ACHN (cell line): Measurements from ENCODE around the gene TYW5.

Source experiments
- DNase-seq: peaks from one replicate; pipeline ENCODE4 v3.0.0-alpha.2; 2015
- in situ Hi-C: cut with HindIII; loops from 2 replicates; pipeline ENCODE4 v1.10.0; 2017; ENCODE audit warnings: low sequenced_read_pairs, low pct_ligation_motif_present, low pct_unique_long_range_greater_than_20kb

The TYW5 gene, protein sequence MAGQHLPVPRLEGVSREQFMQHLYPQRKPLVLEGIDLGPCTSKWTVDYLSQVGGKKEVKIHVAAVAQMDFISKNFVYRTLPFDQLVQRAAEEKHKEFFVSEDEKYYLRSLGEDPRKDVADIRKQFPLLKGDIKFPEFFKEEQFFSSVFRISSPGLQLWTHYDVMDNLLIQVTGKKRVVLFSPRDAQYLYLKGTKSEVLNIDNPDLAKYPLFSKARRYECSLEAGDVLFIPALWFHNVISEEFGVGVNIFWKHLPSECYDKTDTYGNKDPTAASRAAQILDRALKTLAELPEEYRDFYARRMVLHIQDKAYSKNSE

DNA sequence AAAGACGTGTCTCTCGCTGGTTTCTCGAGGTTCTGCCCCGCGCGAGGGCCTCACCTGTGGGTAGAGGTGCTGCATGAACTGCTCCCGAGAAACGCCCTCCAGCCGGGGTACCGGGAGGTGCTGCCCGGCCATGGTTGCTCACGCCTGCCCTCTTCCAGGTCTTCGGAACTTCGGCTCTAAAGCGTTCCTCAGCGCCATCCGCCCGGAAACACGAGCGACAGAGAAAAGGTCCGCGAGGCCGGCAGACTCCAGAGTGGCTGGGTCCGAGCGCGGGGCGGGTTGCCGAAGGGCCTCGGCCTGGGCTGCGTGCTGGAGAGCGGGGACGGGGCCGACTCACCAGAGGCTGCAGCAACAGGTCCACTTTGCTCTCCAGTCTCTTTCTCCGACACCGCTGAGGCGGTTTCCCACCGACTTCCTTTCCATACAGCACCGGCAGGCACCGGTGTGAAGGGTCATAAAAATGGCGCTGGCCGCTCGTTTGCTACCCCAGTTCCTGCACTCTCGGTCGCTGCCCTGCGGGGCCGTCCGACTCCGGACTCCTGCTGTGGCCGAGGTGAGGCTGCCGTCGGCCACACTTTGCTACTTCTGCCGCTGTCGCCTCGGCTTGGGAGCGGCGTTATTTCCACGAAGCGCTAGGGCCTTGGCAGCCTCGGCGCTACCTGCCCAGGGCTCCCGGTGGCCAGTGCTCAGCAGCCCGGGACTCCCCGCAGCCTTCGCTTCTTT is at the start of gene TYW5, which contains the start of gene MAIP1:
TSS of gene TYW5 (minus strand) at position 153 of the 723 bp plus-strand sequence. CDS start at position 132, 21 bp downstream.
TSS of gene MAIP1 (plus strand) at position 244 of the 723 bp plus-strand sequence. CDS start at position 461, 217 bp downstream.
- in situ Hi-C loops: no loop called here
- peak; percentile 88 for DNase-seq

DNA sequence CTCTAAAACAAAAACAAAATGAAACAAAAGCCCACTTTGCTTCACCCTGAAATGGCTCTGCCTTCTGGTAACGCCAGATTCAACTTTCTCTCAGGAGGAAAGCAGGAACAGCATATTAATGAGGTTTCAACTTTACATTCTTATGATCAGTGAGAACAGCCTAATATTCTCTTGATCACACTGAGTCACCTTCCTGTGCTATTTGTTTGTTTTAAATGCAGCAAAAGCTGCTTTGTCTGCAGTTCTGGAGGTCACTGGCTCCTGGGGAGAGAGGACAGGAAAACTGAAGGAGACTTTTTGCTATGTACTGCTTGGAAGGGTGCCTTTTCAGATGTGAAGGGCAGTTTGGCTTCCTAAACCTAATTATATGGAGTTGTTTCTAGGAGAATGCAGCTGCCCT is 48.2 kb upstream of the TYW5 start:
- no peak for DNase-seq
- in situ Hi-C loops: no loop called here

DNA sequence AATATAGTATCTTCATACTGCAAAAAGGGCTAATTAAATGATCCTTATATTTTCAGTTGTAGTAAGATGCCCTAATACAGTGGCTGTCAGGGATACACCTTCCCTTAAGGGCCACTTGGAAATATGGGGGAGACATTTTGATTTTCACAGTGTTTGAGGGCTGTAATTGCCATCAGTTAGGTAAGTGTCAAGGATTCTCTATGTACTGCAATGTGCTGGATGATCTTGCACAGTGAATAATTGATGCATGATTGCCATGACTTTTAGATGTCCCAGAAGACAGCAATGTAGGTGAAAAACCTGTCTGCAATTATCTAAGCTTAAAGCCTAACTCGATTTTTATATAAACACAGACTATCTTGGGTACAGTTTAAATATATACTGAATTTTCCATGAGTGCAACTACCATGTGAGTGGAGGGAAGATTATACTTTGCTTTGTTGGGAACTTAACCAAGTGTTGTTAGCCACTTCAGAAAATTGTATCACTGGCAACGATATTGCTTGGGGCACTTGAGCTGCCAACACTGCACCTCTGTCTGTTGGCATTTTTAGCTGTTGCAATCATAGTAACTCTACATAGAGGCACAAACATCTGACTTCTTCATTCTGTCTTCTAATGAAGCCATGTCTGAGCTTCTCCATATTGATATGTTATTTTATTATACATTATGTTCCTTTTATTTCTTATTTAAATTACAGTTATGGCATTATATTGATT is 45.3 kb upstream of the TYW5 start:
- no peak for DNase-seq
- in situ Hi-C loops: no loop called here

DNA sequence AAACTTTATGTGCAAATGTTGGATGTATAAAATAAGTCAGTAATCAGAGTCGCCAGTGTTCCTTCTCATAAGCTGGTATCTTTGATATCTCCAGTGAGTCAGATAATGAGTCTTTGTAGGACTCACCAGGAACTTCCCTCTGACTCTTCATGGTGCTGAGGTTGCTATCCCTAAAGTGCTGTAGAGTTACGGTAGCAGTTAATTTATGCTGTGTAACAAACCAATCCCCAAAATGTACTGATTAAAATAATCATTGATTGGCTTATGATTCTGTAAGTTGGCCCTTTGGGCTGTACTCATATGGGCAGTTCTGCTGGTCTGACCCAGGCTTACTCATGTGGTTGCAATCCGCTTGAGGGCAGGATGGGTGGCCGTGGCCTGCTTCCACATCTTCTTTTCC is 43.9 kb upstream of the TYW5 start:
- DNase-seq: no peak
- in situ Hi-C loops: loop anchor here (25.0 kb wide), 1 partner anchor 488 kb away; no protein-coding TSS in a partner anchor

DNA sequence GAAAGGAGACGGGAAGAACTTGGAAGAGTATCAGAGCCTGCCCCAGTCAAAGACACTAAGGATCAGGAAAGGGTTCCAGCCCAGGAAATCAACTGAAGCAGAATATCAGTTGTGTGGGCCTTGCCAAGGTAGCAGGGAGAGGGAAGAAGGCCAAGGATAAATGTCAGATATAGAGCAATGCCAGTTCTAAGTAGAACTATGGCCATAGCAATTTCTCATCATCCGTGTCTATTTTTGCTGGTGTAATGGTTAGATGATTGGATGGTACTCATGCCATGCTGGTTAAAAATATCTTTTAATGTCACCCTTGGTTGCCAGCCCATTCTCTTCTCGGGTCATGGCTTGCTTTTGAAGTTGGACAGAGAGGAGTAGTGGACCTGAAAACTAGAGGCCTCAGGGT is 42.0 kb upstream of the TYW5 start:
- in situ Hi-C loops: loop anchor here (25.0 kb wide), 1 partner anchor 490 kb away; no protein-coding TSS in a partner anchor
- no peak for DNase-seq

DNA sequence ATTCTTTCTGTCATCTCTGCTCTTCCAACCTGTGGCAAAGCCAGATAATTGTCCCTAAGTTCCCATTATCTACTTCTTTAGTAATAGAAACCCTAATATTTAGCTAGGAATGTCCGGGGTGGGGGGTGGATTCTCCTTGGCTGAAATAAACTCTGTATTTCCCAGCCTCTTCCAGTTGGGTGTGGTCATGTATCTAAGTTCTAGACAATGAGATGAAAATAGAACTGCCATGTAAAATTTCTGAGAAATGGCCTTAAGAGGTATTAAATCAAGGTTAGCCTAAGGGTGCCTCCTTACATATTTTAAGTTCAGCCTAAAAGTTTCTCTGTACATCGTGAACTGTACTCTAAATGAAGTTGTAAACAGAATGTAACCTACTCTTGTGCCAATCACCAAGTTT is 39.6 kb upstream of the TYW5 start:
- no peak for DNase-seq
- in situ Hi-C loops: loop anchor here (25.0 kb wide), 1 partner anchor 492 kb away; no protein-coding TSS in a partner anchor

DNA sequence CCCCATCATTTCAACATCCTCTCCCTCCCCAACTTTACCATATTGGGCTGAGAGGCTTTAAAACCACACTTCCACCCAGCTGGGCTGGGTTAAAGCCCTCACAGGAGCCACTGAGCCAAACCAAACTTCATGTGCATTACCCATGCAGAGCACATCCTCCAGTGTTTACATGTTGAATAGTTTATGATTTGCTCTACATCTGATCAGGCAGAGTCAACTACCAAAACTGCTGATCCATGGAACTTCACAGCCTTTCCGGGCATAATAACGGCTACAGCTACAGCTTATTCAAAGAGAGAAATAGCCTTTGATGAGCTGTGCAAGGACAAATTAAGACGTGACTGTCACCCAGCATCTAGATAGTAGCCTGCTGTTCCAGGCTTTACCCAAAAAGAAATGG is 39.1 kb upstream of the TYW5 start:
- no peak for DNase-seq
- in situ Hi-C loops: loop anchor here (25.0 kb wide), 1 partner anchor 493 kb away; no protein-coding TSS in a partner anchor

DNA sequence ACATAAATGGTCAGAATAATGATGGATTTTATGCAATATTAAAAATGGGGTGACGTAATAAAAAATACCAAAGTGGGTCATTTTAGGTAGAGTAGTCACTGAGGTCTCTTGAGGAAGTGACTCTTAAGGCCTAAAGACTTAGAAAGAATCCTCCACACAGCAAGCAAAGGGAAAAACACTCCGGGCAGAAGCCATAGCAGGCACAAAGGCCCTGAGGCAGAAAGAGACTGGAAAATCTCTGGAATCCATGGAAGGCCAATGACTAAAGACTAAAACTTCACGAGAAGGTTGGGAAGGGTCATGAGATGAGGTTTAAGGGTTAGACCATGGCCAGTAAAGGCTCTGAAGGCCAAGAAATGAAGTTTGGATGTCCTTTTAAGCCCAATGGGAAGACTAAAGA is 37.0 kb upstream of the TYW5 start:
- DNase-seq: no peak
- in situ Hi-C loops: loop anchor here (25.0 kb wide), 1 partner anchor 495 kb away; no protein-coding TSS in a partner anchor

DNA sequence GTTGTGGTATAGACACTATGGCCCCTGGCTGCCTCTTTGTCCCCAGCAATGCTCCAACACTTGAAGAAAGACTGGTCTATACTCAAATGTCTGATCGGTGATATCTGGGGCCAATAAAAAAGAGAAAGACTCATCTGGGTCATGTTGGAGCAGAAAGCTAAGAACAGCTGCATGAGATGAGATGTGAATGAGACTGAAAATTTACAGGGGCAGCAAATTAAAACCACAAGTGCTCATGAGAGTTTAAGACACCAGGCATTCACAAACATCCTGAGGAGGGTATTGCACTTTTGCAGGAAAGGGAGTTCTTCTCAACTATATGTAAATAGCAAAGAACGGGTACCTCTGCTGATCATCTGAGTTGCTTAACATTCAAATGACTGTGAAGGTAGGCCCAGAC is 36.4 kb upstream of the TYW5 start:
- no peak for DNase-seq
- in situ Hi-C loops: loop anchor here (25.0 kb wide), 1 partner anchor 496 kb away; no protein-coding TSS in a partner anchor

DNA sequence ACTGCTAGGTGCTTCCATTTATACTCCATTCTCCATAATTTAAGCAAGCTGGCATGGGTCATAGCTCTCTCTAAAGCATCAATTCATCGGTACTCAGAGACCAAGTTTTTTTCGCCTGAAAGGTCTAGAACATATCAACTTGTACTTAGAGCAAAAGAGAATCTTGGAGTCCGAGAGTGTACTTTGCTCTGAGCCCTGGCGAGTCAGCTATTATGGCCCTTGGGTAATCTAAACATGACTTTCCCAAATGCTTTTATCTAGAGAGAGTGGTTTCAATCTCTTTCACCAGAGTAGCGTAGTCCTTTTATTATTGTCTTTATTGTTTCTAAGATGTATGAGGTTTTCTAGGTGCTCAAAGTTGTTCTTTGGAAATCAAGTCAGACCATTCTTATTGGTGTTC is 34.5 kb upstream of the TYW5 start:
- DNase-seq: no peak
- in situ Hi-C loops: loop anchor here (25.0 kb wide), 1 partner anchor 497 kb away; no protein-coding TSS in a partner anchor

DNA sequence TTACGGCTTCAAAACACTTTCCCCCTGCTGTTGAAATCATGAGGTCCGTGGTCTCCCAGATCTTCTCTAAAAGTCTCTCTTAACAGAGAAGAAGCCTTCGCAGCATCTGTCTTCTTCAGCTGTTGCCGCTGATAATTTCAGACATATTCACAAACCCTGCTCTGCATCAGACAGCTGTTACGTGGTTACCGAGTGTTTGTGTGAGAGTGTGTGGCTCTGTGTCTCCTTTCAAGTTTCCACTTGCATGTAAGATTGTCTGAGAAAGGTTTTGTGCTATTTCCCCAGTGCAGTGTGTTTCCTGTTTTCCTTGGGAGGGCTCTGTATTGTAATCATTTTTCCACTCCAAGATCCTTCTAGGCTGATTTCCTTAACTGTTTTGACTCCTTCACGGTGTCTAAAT is 32.9 kb upstream of the TYW5 start:
- no peak for DNase-seq
- in situ Hi-C loops: loop anchor here (25.0 kb wide), 1 partner anchor 499 kb away; no protein-coding TSS in a partner anchor

DNA sequence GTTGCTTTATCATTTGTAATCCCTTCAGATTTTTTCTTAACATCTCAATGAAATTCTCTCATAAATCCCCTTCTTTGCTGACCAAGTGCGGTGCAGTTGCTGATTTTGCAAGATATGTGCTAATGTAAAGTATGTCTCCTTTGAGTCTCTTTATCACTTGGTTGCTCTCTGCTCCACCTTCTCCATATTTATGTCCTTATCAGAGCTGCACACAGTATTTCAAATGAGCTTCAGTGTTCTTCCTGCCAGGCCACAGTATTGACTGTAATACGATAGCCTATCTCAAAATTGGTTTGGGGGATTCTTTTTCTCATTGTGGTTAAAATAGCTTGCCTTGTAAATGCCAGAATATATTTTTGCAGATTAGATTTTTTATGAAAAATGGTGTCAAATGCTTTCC is 32.3 kb upstream of the TYW5 start:
- no peak for DNase-seq
- in situ Hi-C loops: loop anchor here (25.0 kb wide), 1 partner anchor 500 kb away; no protein-coding TSS in a partner anchor

DNA sequence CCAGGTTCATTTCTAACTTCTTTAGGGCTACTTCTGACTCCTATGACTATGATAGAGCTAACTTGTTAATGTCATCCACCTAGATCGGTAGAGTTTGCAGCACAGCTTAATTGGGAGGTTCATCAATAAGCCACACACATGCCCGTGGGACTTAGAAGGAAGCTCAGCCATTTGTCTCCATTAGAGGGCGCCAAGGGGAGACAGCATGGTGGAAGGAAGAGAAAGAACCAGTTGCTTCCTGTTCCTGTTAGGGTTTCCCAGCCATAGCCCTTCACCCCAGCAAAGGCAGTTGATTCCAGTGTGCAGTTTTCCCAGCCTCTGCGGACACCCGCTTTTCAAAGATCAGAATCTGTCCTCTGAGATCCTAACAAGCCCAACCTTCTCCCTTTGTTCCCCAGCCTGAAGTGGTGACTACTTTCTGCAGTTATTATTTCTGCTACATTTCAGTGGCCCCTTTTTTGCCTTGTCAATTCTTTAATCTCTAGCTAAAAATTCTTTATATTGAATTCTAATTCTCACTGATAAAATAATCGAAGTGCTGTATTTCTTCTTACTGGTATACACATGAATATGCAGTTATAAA is 30.4 kb upstream of the TYW5 start:
- in situ Hi-C loops: loop anchor here (25.0 kb wide), 1 partner anchor 502 kb away; no protein-coding TSS in a partner anchor
- DNase-seq: peak; percentile 77

DNA sequence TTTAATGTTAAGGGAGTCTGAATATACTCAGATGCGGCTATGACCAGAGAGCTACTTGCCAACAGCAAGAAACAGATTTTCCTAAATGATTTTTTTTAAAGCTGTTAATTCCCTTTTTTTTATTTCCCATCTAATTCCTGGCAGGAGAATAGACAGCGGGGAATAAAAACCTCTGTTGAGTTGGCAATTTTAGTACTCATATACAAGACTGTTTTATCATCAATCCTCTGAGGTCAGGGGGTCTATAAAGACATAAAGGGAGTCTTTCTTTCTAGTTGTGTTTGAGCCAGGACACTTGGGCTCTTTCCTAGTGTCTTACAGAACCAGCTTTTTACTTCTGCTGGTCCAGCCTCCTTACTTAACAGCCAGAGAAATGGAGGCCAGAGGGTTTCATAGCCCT is 29.5 kb upstream of the TYW5 start:
- in situ Hi-C loops: loop anchor here (25.0 kb wide), 1 partner anchor 503 kb away; no protein-coding TSS in a partner anchor
- no peak for DNase-seq

DNA sequence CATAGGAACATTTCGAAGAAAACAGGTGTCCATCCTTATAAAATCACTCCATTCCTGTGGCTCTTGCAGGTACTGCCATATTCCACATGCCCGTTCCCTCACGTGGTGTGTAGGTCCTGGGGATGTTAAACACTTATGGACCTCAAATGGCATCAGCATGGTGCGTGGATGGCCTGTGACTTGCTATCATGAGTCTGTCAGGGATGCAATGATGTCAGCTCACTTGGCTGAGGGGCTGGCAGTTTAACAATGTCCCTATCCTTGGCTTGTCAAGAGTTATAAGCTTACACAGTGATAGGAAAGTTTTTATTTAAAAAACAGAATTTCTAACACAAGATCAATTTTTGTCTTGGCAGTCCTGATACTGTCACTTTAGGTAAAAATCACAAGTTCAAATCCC is 28.9 kb upstream of the TYW5 start:
- no peak for DNase-seq
- in situ Hi-C loops: loop anchor here (25.0 kb wide), 1 partner anchor 503 kb away; no protein-coding TSS in a partner anchor

DNA sequence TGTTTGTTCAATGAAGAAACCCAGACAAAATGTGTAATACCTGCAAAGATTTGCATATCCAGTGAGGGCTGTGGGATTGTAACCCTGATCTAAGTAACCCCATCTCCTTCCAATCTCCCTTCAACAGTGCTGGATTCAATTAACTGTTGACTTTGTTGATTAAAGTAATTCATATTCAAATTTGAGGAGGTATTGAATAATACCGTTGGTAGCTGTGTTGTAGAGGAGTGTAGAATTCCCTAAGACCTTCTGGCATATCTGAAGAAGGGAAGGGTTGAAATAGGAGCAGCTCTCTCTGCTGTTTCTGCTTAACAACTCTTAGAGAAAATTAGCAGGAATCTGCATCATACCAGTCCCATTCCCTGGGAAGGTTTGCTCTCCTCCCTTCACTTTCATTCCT is 28.2 kb upstream of the TYW5 start:
- in situ Hi-C loops: loop anchor here (25.0 kb wide), 1 partner anchor 504 kb away; no protein-coding TSS in a partner anchor
- no peak for DNase-seq

DNA sequence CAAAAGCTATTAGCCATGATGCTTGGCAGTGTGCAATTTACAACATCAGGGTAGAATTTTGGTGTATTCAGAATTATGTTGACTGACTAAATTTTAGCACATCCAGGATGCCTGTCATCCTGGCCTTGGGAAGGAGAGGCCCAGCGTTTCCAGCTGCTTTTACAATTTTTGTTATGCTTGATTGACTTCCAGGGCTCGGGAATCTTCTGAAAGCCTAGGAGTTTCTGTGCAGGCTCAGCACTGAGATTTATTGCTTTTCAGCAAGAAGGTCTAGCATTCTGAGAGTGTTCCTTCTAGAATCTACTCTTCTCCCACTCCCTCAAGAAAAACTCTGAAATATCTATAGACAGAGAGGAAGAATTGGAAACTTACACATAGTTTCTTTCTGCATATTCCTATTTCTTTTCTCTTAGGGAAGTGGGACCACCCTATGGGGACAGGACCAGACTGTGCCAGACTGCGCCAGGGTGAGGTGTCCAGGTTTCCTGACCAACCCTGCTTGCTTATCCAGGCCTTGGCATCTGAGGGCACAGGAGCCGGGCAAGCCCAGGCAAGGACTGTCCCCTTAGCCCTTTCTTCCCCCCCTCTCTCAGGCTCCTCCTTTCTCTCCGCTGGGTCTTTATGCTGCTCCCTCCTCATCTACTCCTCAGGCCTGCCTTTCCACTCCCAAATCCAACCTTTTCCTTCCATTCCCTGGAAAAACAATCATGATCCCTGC is 27.0 kb upstream of the TYW5 start:
- in situ Hi-C loops: loop anchor here (25.0 kb wide), 1 partner anchor 505 kb away; no protein-coding TSS in a partner anchor
- DNase-seq: no peak
